Measurements from ENCODE around the gene SLC35A4. TPM values are rescaled to one million over a fixed set of nuclear protein-coding genes. Genes with fewer than 3 reads are reported as not detected.

The SLC35A4 gene
- total RNA-seq, 2 experiments from 2014 or later = 16.9 to 17.8 TPM

DNA sequence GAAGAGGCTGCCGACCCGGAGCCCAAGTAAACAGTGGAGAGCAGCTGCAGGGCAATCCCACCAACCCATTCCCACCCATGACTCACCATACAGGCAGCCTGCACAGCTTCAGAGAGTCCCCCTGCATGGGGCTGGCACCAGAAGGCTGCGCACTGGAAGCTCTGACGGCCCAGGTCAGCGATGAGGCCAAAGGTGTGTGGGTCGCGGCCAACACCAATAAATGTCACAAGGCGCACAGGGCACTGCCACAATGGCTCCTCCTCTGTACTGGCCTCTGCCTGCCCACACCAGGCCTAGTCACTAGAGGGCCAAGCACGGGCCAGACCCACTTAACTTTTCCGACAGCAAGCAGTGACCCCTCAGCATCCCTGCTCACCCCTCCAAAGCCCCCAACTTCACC lies 4.4 kb upstream of the SLC35A4 start:
- POLR2A ChIA-PET = interaction anchor here (1.2 to 8.9 kb wide), 2 partner anchors 12 to 159 kb away, joined by 4 to 87 read pairs; partner anchors contain the start of genes ANKHD1 and EIF4EBP3
- CTCF ChIA-PET = no interaction called here
- H3K4me3 ChIP-seq (ENCODE audit: low read length) = no peak overlapping the region
- H3K27ac ChIP-seq (ENCODE audit: low read depth in 1 of 2, low read length in 2 of 2) = no peak overlapping the region
- Mint-ChIP-seq H3K9me3 (no peaks in the 10 kb centered on the region), H3K36me3 (ENCODE audit: low read depth) (peaks cover 39% of the 10 kb centered on the region), H3K27ac (no peak overlapping the region), H3K27me3 (no peaks in the 10 kb centered on the region), H3K4me3 (no peak overlapping the region), H3K4me1 (ENCODE audit: low read depth) (peaks cover 56% of the 10 kb centered on the region)
- H3K4me1 ChIP-seq (ENCODE audit: insufficient read depth, low read length) = peaks cover 49% of the 10 kb centered on the region
- peaks cover 13% of the 10 kb centered on the region for H3K36me3 ChIP-seq (ENCODE audit: insufficient read depth, low read length)
- TF ChIP-seq, protein P1, sequence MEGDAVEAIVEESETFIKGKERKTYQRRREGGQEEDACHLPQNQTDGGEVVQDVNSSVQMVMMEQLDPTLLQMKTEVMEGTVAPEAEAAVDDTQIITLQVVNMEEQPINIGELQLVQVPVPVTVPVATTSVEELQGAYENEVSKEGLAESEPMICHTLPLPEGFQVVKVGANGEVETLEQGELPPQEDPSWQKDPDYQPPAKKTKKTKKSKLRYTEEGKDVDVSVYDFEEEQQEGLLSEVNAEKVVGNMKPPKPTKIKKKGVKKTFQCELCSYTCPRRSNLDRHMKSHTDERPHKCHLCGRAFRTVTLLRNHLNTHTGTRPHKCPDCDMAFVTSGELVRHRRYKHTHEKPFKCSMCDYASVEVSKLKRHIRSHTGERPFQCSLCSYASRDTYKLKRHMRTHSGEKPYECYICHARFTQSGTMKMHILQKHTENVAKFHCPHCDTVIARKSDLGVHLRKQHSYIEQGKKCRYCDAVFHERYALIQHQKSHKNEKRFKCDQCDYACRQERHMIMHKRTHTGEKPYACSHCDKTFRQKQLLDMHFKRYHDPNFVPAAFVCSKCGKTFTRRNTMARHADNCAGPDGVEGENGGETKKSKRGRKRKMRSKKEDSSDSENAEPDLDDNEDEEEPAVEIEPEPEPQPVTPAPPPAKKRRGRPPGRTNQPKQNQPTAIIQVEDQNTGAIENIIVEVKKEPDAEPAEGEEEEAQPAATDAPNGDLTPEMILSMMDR (IDR thresholded peaks at IDR 0.05) = no peak
- DNase-seq (peak in 1 of 14 experiments; percentile 20), ATAC-seq (ENCODE audit: poor library complexity) (no peak)
- H3K27me3 ChIP-seq (ENCODE audit: control insufficient read depth in 1 of 2, insufficient read depth in 2 of 2, low read length in 2 of 2) = no peaks in the 10 kb centered on the region
- intact Hi-C loops (cut with DNase I, micrococcal nuclease) = loop anchor here (5.0 to 10.0 kb wide), 3 partner anchors 152 to 385 kb away; partner anchors contain the start of genes CYSTM1 (in 1 of the 2) and PFDN1 (in 1 of the 2)
- no peaks in the 10 kb centered on the region for H3K9me3 ChIP-seq (ENCODE audit: control insufficient read depth in 1 of 2, insufficient read depth in 1 of 2, low read length in 2 of 2)

DNA sequence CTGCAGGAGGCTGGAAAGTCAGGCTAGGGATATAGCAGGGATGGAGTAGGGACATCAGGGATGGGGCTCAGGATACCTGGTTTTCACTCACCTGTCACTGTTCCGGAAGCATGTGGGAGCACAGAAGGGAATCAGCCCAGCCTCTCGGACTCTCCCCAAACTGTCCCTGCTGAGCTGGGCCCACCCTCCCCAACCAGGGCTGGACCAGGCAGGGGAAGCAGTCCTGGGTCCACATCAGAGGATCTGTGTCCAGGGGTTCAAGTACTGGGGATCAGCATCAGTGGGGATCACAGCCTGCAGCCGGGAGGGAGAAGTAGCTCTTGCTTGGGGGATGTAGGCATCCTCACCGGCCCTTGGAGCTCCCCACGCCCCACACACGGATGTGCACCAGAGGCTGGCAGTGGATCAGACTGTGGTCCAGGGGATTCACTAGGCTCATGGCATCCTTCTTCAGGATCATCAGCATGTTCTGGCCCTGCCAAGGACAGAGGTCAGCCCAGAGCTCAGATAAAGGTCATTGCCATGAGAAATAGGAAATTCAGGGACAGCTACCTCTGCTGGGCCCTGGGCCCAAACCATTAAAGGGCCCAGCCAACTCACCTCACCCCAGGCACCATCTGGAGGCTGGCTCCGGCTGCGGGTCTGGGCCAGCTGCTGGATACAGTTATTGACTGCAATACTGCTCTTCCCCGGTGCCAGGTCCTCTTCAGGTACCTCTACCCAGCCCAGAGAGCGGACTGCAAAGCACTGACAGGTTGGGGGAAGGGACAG lies 2.7 kb upstream of the SLC35A4 start:
- no peaks in the 10 kb centered on the region for H3K27me3 Mint-ChIP-seq
- H3K27ac Mint-ChIP-seq = peak overlapping the region; percentile 94
- Histone ChIP-seq H3K27me3 (ENCODE audit: control insufficient read depth in 1 of 2, insufficient read depth in 2 of 2, low read length in 2 of 2) (no peaks in the 10 kb centered on the region), H3K9me3 (ENCODE audit: control insufficient read depth in 1 of 2, insufficient read depth in 1 of 2, low read length in 2 of 2) (no peaks in the 10 kb centered on the region), H3K4me3 (ENCODE audit: low read length) (no peak overlapping the region), H3K4me1 (ENCODE audit: insufficient read depth, low read length) (peaks cover 52% of the 10 kb centered on the region), H3K27ac (ENCODE audit: low read depth in 1 of 2, low read length in 2 of 2) (no peak overlapping the region), H3K36me3 (ENCODE audit: insufficient read depth, low read length) (peaks cover 25% of the 10 kb centered on the region)
- CTCF ChIA-PET = interaction anchor here (1.4 kb wide), 2 partner anchors 10 to 15 kb away, joined by 3 read pairs; partner anchors contain the start of gene EIF4EBP3
- H3K9me3 Mint-ChIP-seq = no peaks in the 10 kb centered on the region
- POLR2A ChIA-PET = interaction anchor here (1.4 to 8.9 kb wide), 2 partner anchors 14 to 160 kb away, joined by 5 to 87 read pairs; partner anchors contain the start of genes ANKHD1 and EIF4EBP3
- intact Hi-C loops (cut with DNase I, micrococcal nuclease) = loop anchor here (5.0 to 10.0 kb wide), 3 partner anchors 150 to 387 kb away; partner anchors contain the start of genes CYSTM1 (in 1 of the 2) and PFDN1 (in 1 of the 2)
- DNase-seq = peak in 1 of 14 experiments; percentile 20
- H3K4me3 Mint-ChIP-seq = no peak overlapping the region
- H3K36me3 Mint-ChIP-seq (ENCODE audit: low read depth) = peaks cover 45% of the 10 kb centered on the region
- peaks cover 51% of the 10 kb centered on the region for H3K4me1 Mint-ChIP-seq (ENCODE audit: low read depth)
- ATAC-seq (ENCODE audit: poor library complexity) = no peak
- TF ChIP-seq, protein P1 (IDR thresholded peaks at IDR 0.05) = no peak

DNA sequence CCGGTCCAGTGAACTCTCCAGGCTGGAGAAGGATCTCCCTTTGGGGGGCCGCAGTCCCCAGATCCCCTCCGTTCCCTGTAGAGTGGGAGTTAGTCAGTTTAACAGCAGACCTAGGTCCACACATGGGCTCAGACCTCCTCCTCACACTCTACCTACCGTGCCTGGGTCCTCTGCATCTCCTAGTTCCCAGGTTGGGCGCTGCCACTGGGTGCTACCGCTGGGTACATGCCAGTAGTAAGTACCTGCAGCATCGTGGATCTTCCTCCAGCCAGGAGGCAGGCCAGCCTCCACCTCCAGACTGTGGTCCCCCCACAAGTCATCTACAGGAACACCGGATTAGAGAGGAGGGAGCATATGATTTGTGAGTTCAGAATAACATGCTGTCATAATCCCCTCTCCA lies 1.0 kb upstream of the SLC35A4 start:
- Histone ChIP-seq H3K36me3 (ENCODE audit: insufficient read depth, low read length) (peaks cover 41% of the 10 kb centered on the region), H3K27ac (ENCODE audit: low read depth in 1 of 2, low read length in 2 of 2) (peak overlapping the region; percentile 89 to 97), H3K9me3 (ENCODE audit: control insufficient read depth in 1 of 2, insufficient read depth in 1 of 2, low read length in 2 of 2) (no peaks in the 10 kb centered on the region), H3K27me3 (ENCODE audit: control insufficient read depth in 1 of 2, insufficient read depth in 2 of 2, low read length in 2 of 2) (no peaks in the 10 kb centered on the region), H3K4me1 (ENCODE audit: insufficient read depth, low read length) (peaks cover 62% of the 10 kb centered on the region), H3K4me3 (ENCODE audit: low read length) (peak overlapping the region; percentile 98)
- TF ChIP-seq, protein P1 (IDR thresholded peaks at IDR 0.05) = no peak
- Mint-ChIP-seq H3K27ac (peak overlapping the region; percentile 94), H3K36me3 (ENCODE audit: low read depth) (peaks cover 56% of the 10 kb centered on the region), H3K27me3 (no peaks in the 10 kb centered on the region), H3K9me3 (no peaks in the 10 kb centered on the region), H3K4me3 (peak overlapping the region; percentile 94), H3K4me1 (ENCODE audit: low read depth) (peaks cover 51% of the 10 kb centered on the region)
- no peak for ATAC-seq (ENCODE audit: poor library complexity)
- ChIA-PET CTCF (interaction anchor here (0.9 to 1.2 kb wide), 3 partner anchors 16 to 75 kb away, joined by 3 to 10 read pairs (median 3); partner anchors contain the start of gene EIF4EBP3), POLR2A (interaction anchor here (0.8 to 8.9 kb wide), 10 partner anchors 12 to 162 kb away, joined by 3 to 87 read pairs (median 6); partner anchors contain the start of genes ANKHD1, CD14, EIF4EBP3 and IK)
- intact Hi-C loops (cut with DNase I, micrococcal nuclease) = loop anchor here (5.0 to 10.0 kb wide), 3 partner anchors 149 to 389 kb away; partner anchors contain the start of genes CYSTM1 (in 1 of the 2) and PFDN1 (in 1 of the 2)
- peak in 3 of 14 experiments; percentile 16 to 47 (median 30) for DNase-seq
